ENCODE data around the gene BIRC2.

DNA sequence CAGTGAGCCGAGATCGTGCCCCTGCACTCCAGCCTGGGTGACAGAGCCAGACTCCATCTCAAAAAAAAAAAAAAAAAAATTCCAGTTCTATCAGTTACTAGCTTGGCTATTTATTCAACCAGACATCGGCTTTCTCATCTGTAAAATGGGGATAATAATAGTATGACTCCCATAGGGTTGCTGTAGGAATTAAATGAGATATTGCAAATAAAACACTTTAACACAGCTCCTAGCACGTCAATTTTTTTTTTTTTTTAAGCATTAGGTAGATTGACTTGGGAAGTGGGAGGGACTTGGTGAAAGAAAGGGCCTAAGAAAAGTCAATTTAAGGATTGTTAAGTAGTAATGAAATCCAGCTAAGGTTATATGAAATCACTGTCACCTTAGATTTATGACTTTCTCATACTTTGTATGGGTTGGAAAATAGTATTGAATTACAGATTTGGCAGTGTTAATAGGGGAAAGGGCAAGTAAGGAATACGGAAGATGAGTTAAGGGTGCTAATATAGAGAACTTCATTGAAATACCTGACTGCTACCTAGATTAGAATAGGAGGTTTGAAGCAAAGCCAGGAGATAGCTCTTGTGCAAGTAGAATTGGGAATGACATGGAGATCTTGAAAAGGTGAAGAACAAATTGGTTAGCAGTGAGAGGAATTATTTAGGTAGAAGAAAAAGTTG, 28.8 kb downstream of the BIRC2 start:
- no peak for TF ChIP-seq POLR2AphosphoS5 (IDR thresholded peaks at IDR 0.05)
- TF ChIP-seq, protein P1, sequence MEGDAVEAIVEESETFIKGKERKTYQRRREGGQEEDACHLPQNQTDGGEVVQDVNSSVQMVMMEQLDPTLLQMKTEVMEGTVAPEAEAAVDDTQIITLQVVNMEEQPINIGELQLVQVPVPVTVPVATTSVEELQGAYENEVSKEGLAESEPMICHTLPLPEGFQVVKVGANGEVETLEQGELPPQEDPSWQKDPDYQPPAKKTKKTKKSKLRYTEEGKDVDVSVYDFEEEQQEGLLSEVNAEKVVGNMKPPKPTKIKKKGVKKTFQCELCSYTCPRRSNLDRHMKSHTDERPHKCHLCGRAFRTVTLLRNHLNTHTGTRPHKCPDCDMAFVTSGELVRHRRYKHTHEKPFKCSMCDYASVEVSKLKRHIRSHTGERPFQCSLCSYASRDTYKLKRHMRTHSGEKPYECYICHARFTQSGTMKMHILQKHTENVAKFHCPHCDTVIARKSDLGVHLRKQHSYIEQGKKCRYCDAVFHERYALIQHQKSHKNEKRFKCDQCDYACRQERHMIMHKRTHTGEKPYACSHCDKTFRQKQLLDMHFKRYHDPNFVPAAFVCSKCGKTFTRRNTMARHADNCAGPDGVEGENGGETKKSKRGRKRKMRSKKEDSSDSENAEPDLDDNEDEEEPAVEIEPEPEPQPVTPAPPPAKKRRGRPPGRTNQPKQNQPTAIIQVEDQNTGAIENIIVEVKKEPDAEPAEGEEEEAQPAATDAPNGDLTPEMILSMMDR (IDR thresholded peaks at IDR 0.05): no peak
- TF ChIP-seq POLR2A (IDR thresholded peaks at IDR 0.05): no peak

All from stomach (tissue), 4 donors.